Measurements from ENCODE around the gene UPF1.

DNA sequence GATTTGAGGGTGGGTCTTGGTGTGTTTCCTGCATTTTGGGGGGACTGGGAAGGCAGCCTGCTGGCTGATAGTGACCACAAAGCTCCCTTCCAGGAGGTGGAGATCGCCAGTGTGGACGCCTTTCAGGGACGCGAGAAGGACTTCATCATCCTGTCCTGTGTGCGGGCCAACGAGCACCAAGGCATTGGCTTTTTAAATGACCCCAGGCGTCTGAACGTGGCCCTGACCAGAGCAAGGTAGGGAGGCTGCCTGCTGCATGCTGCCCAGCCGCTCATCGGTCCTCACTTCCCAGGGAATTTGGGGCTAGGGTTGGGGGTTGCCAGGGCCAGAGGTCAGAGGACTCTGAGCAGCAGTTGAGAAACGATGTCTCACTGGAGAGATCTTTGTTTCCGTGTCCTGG is 30.2 kb downstream of the UPF1 start:
- TF ChIP-seq, protein P1, sequence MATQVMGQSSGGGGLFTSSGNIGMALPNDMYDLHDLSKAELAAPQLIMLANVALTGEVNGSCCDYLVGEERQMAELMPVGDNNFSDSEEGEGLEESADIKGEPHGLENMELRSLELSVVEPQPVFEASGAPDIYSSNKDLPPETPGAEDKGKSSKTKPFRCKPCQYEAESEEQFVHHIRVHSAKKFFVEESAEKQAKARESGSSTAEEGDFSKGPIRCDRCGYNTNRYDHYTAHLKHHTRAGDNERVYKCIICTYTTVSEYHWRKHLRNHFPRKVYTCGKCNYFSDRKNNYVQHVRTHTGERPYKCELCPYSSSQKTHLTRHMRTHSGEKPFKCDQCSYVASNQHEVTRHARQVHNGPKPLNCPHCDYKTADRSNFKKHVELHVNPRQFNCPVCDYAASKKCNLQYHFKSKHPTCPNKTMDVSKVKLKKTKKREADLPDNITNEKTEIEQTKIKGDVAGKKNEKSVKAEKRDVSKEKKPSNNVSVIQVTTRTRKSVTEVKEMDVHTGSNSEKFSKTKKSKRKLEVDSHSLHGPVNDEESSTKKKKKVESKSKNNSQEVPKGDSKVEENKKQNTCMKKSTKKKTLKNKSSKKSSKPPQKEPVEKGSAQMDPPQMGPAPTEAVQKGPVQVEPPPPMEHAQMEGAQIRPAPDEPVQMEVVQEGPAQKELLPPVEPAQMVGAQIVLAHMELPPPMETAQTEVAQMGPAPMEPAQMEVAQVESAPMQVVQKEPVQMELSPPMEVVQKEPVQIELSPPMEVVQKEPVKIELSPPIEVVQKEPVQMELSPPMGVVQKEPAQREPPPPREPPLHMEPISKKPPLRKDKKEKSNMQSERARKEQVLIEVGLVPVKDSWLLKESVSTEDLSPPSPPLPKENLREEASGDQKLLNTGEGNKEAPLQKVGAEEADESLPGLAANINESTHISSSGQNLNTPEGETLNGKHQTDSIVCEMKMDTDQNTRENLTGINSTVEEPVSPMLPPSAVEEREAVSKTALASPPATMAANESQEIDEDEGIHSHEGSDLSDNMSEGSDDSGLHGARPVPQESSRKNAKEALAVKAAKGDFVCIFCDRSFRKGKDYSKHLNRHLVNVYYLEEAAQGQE (IDR thresholded peaks at IDR 0.05; ENCODE audit: low read depth, low read length): no peak
- TF ChIP-seq, protein P2, sequence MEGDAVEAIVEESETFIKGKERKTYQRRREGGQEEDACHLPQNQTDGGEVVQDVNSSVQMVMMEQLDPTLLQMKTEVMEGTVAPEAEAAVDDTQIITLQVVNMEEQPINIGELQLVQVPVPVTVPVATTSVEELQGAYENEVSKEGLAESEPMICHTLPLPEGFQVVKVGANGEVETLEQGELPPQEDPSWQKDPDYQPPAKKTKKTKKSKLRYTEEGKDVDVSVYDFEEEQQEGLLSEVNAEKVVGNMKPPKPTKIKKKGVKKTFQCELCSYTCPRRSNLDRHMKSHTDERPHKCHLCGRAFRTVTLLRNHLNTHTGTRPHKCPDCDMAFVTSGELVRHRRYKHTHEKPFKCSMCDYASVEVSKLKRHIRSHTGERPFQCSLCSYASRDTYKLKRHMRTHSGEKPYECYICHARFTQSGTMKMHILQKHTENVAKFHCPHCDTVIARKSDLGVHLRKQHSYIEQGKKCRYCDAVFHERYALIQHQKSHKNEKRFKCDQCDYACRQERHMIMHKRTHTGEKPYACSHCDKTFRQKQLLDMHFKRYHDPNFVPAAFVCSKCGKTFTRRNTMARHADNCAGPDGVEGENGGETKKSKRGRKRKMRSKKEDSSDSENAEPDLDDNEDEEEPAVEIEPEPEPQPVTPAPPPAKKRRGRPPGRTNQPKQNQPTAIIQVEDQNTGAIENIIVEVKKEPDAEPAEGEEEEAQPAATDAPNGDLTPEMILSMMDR (IDR thresholded peaks at IDR 0.05): no peak
- no peak for TF ChIP-seq ELF1 (IDR thresholded peaks at IDR 0.05)

Measured in SK-N-SH (cell line).